Stomach (tissue), 4 donors: ENCODE results near the gene WWOX.

ENCODE experiments used
- EP300 ChIP-seq: sonication (generic); formaldehyde crosslinking; IDR thresholded peaks from one replicate; pipeline ENCODE4 v1.6.1; 2017; ENCODE audit warnings: antibody characterized with exemption
- POLR2A ChIP-seq, 4 donors: fragments of 450-650 bp; IDR thresholded peaks; one replicate each; pipeline ENCODE4 v1.6.1; 2016; ENCODE audit warnings: antibody characterized with exemption in 4 of 4, control low read depth in 2 of 4, mild to moderate bottlenecking in 1 of 4, moderate library complexity in 1 of 4
- POLR2AphosphoS5 ChIP-seq, 3 donors: sonication (generic); formaldehyde crosslinking; IDR thresholded peaks; one replicate each; pipeline ENCODE4 v1.6.1; 2016; ENCODE audit warnings: antibody characterized with exemption in 3 of 3
- TF ChIP-seq, protein P1 (sequence below), 7 experiments: fragments of 450-650 bp in 4 of 7; fragments of 200-600 bp in 3 of 7; sonication (generic) in 3 of 7; IDR thresholded peaks; one replicate each; pipeline ENCODE4 v1.5.1; 2016 to 2019; ENCODE audit warnings: antibody characterized with exemption in 7 of 7, control low read depth in 2 of 7, mild to moderate bottlenecking in 1 of 7

DNA sequence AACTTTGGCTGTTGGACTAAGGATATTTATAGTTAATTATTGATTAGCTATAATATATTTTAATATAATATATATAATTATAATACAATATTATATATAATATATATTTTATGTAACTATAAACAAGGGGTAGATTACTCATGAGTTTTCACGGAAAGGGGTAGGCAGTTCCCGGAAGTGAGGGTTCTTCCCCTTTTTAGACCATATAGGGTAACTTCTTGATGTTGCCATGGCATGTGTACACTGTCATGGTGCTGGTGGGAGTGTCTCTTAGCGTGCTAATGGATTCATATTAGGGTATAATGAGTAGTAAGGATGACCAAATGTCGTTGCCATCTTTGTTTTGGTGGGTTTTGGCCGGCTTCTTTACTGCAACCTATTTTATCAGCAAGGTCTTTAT, 315.6 kb downstream of the WWOX start:
- no peak for TF ChIP-seq EP300
- TF ChIP-seq POLR2A (IDR thresholded peaks at IDR 0.05), result no peak
- TF ChIP-seq, protein P1, sequence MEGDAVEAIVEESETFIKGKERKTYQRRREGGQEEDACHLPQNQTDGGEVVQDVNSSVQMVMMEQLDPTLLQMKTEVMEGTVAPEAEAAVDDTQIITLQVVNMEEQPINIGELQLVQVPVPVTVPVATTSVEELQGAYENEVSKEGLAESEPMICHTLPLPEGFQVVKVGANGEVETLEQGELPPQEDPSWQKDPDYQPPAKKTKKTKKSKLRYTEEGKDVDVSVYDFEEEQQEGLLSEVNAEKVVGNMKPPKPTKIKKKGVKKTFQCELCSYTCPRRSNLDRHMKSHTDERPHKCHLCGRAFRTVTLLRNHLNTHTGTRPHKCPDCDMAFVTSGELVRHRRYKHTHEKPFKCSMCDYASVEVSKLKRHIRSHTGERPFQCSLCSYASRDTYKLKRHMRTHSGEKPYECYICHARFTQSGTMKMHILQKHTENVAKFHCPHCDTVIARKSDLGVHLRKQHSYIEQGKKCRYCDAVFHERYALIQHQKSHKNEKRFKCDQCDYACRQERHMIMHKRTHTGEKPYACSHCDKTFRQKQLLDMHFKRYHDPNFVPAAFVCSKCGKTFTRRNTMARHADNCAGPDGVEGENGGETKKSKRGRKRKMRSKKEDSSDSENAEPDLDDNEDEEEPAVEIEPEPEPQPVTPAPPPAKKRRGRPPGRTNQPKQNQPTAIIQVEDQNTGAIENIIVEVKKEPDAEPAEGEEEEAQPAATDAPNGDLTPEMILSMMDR (IDR thresholded peaks at IDR 0.05), result no peak
- TF ChIP-seq POLR2AphosphoS5 (IDR thresholded peaks at IDR 0.05), result no peak
